A549 (cell line): ENCODE measurements around the gene ZBTB38. TPM values are rescaled to one million over a fixed set of nuclear protein-coding genes. Genes with fewer than 3 reads are reported as not detected.
A peak's percentile ranks its signal among the peaks of the same experiment; 100 is the strongest.

Experiments used
- ATAC-seq, 2 experiments: fragments of 200-7000 bp in 1 of 2; fragments of >200 bp in 1 of 2; cut with Nextera tagmentation in 1 of 2; cut with Tn5 transposase in 1 of 2; 3 replicates each; pipeline versions ENCODE4 v1.8.0 to v1.9.1; 2018 to 2020; ENCODE audit warnings: mild to moderate bottlenecking in 1 of 2, moderate library complexity in 1 of 2
- CTCF ChIA-PET: fragments of 300-600 bp; sonication (Branson Sonifier 250); formaldehyde crosslinking; extraction: SDS; loops from one replicate; lab custom pipeline; 2021; ENCODE audit warnings: antibody characterized with exemption, inconsistent platforms; lab: Yijun Ruan, JAX
- POLR2A ChIA-PET: fragments of 350-600 bp; formaldehyde crosslinking; extraction: SDS; loops from one replicate; lab custom pipeline; 2021; ENCODE audit warnings: antibody characterized with exemption, inconsistent platforms; lab: Yijun Ruan, JAX
- DNase-seq, 2 experiments: peaks; one replicate each; pipeline versions ENCODE4 v3.0.0 to v3.0.0-alpha.2; 2011 to 2016; ENCODE audit warnings: low read depth in 1 of 2, low spot score in 1 of 2
- FAIRE-seq: peaks from 2 replicates; lab custom pipeline; 2011; peaks lifted over from hg19 to GRCh38; lab: Jason Lieb, UNC
- H3K27ac ChIP-seq, 2 experiments: fragments of >200 bp; sonication (Bioruptor Twin); formaldehyde crosslinking; 3 replicates each; pipeline ENCODE4 v1.5.1; 2016 to 2017
- H3K4me1 ChIP-seq: fragments of >200 bp; sonication (Bioruptor Twin); formaldehyde crosslinking; 3 replicates; pipeline ENCODE4 v1.6.1; 2016
- H3K4me2 ChIP-seq: fragments of >200 bp; sonication (Bioruptor Twin); formaldehyde crosslinking; 3 replicates; pipeline ENCODE4 v1.6.1; 2016
- H3K4me3 ChIP-seq: fragments of >200 bp; sonication (Bioruptor Twin); formaldehyde crosslinking; 3 replicates; pipeline ENCODE4 v1.5.1; 2016
- H3K9me3 ChIP-seq: fragments of >200 bp; sonication (Bioruptor Twin); formaldehyde crosslinking; 3 replicates; pipeline ENCODE4 v1.6.1; 2016
- ATOH8 ChIP-seq: fragments of 250-450 bp; sonication (Bioruptor Pico); IDR thresholded peaks from 2 replicates; pipeline ENCODE4 v1.5.0; 2020; ENCODE audit warnings: low read depth, mild to moderate bottlenecking, moderate library complexity
- BHLHE40 ChIP-seq: IDR thresholded peaks from 2 replicates; pipeline ENCODE4 v1.6.1; 2012; ENCODE audit warnings: low read depth, low read length, inconsistent platforms
- CBX2 ChIP-seq: fragments of 200-600 bp; sonication (generic); IDR thresholded peaks from 2 replicates; pipeline ENCODE4 v1.6.1; 2016; ENCODE audit warnings: low read depth, mild to moderate bottlenecking, borderline replicate concordance
- CHD4 ChIP-seq: fragments of 200-600 bp; sonication (generic); IDR thresholded peaks from 2 replicates; pipeline ENCODE4 v1.6.1; 2016; ENCODE audit warnings: antibody characterized with exemption, mild to moderate bottlenecking, borderline replicate concordance
- EHMT2 ChIP-seq: fragments of 200-600 bp; sonication (generic); IDR thresholded peaks from 2 replicates; pipeline ENCODE4 v1.6.1; 2016; ENCODE audit warnings: antibody characterized with exemption, low read depth, mild to moderate bottlenecking, moderate library complexity
- ELK1 ChIP-seq: fragments of 150-350 bp; IDR thresholded peaks from 2 replicates; pipeline ENCODE4 v1.6.1; 2014; ENCODE audit warnings: low read depth, mild to moderate bottlenecking, low read length
- EP300 ChIP-seq, 2 experiments: fragments of >200 bp; sonication (Bioruptor Twin); formaldehyde crosslinking; IDR thresholded peaks; 2 replicates in 1 of 2; 3 replicates in 1 of 2; pipeline ENCODE4 v1.6.1; 2016 to 2017
- GATA3 ChIP-seq: IDR thresholded peaks from 2 replicates; pipeline ENCODE4 v1.6.1; 2012; ENCODE audit warnings: borderline replicate concordance
- HDAC2 ChIP-seq: fragments of 200-600 bp; sonication (generic); IDR thresholded peaks from 2 replicates; pipeline ENCODE4 v1.6.1; 2016
- HES2 ChIP-seq: fragments of >200 bp; sonication (Bioruptor Twin); formaldehyde crosslinking; IDR thresholded peaks from 2 replicates; pipeline ENCODE4 v1.6.1; 2016
- HOXB13 ChIP-seq: fragments of 250-450 bp; sonication (Bioruptor Pico); IDR thresholded peaks from 2 replicates; pipeline ENCODE4 v1.5.0; 2020; ENCODE audit warnings: low read depth, mild to moderate bottlenecking, moderate library complexity
- HOXB5 ChIP-seq: fragments of 250-450 bp; sonication (Bioruptor Pico); IDR thresholded peaks from 2 replicates; pipeline ENCODE4 v1.5.0; 2020; ENCODE audit warnings: mild to moderate bottlenecking, moderate library complexity
- KDM1A ChIP-seq: fragments of 200-600 bp; sonication (generic); IDR thresholded peaks from 2 replicates; pipeline ENCODE4 v1.6.1; 2016; ENCODE audit warnings: low read depth, mild to moderate bottlenecking
- KDM5A ChIP-seq: fragments of 200-600 bp; sonication (generic); IDR thresholded peaks from 2 replicates; pipeline ENCODE4 v1.6.1; 2016; ENCODE audit warnings: antibody characterized with exemption, mild to moderate bottlenecking
- MYC ChIP-seq: IDR thresholded peaks from 2 replicates; pipeline ENCODE4 v1.6.1; 2012; ENCODE audit warnings: mild to moderate bottlenecking, inconsistent platforms, low read length, improper control_type of control experiment, borderline replicate concordance
- NFE2L2 ChIP-seq: fragments of 150-350 bp; conservative IDR thresholded peaks from 2 replicates; pipeline ENCODE4 v1.6.1; 2014; ENCODE audit warnings: low read length
- NPAS2 ChIP-seq: fragments of 250-450 bp; sonication (Bioruptor Pico); IDR thresholded peaks from 2 replicates; pipeline ENCODE4 v1.8.0; 2022; ENCODE audit warnings: mild to moderate bottlenecking, moderate library complexity, borderline replicate concordance
- PHF8 ChIP-seq: fragments of 200-600 bp; sonication (generic); IDR thresholded peaks from 2 replicates; pipeline ENCODE4 v1.6.1; 2016; ENCODE audit warnings: low read depth, mild to moderate bottlenecking, antibody characterized with exemption, moderate library complexity, borderline replicate concordance
- RAD21 ChIP-seq, 2 experiments: fragments of >200 bp in 1 of 2; sonication (Bioruptor Twin) in 1 of 2; formaldehyde crosslinking in 1 of 2; IDR thresholded peaks in 1 of 2; conservative IDR thresholded peaks in 1 of 2; 2 replicates in 1 of 2; 3 replicates in 1 of 2; pipeline ENCODE4 v1.6.1; 2012 to 2018; ENCODE audit warnings: inconsistent platforms in 1 of 2
- RCOR1 ChIP-seq: fragments of 150-350 bp; IDR thresholded peaks from 2 replicates; pipeline ENCODE4 v1.6.1; 2014; ENCODE audit warnings: antibody characterized with exemption, low read length, low read depth
- SREBF2 ChIP-seq: fragments of 450-650 bp; IDR thresholded peaks from 2 replicates; pipeline ENCODE4 v1.6.1; 2014; ENCODE audit warnings: mild to moderate bottlenecking, moderate library complexity
- TFCP2L1 ChIP-seq: fragments of 250-450 bp; sonication (Bioruptor Pico); IDR thresholded peaks from 2 replicates; pipeline ENCODE4 v1.5.0; 2021; ENCODE audit warnings: mild to moderate bottlenecking
- USF2 ChIP-seq: fragments of 450-650 bp; IDR thresholded peaks from 2 replicates; pipeline ENCODE4 v1.6.1; 2014; ENCODE audit warnings: antibody characterized with exemption
- ZC3H11A ChIP-seq: fragments of 450-650 bp; IDR thresholded peaks from 2 replicates; pipeline ENCODE4 v1.6.1; 2014; ENCODE audit warnings: antibody characterized with exemption, mild to moderate bottlenecking
- ZNF302 ChIP-seq: fragments of 250-450 bp; sonication (Bioruptor Pico); IDR thresholded peaks from 2 replicates; pipeline ENCODE4 v1.9.0; 2021; ENCODE audit warnings: inconsistent platforms, mild to moderate bottlenecking, moderate library complexity
- WGBS: methylation state at CpG from one replicate; pipeline ENCODE4 v1.1.6; 2017; ENCODE audit errors: missing lambda C conversion rate; 5-methylcytosine and 5-hydroxymethylcytosine counted together
- polyA plus RNA-seq, 4 experiments: library from polyadenylated mRNA; depleted of rRNA in 3 of 4; stranded (reverse); fragments of >200 nt; fragmentation: RNase III in 1 of 4; extraction: RNeasy Plus Mini Kit Qiagen cat#74134 plus additional on column Dnase treatment in 1 of 4; gene quantifications; 2 replicates in 3 of 4; 3 replicates in 1 of 4; pipeline ENCODE4 v1.2.3, GENCODE V29; 2011 to 2017

The ZBTB38 gene
- polyA plus RNA-seq, 2 of the 4 experiments (the other 2 are of a cell fraction), result 72.0 to 110 TPM

- no peak for FAIRE-seq
- DNase-seq, result no peak
- 89% methylated on average over 14 of the region's 14 CpGs for WGBS
- ChIA-PET CTCF (interaction anchor here (0.6 to 2.2 kb wide), 8 partner anchors 8 to 76 kb away, joined by 3 to 8 read pairs (median 4); no protein-coding TSS in a partner anchor), POLR2A (no interaction called here)
- Histone ChIP-seq H3K9me3 (no peaks in the 10 kb centered on the region), H3K4me3 (no peak overlapping the region), H3K27ac (0 out of 6 replicates have a peak overlapping the region, but pooled peaks of 1 of the 2 experiments have one; percentile 44), H3K4me2 (no peak overlapping the region), H3K4me1 (peaks cover 50% of the 10 kb centered on the region)
- no peak for TF ChIP-seq HOXB13 (CRISPR knock-in tag)
- no peak for TF ChIP-seq TFCP2L1
- TF ChIP-seq HOXB5 (CRISPR knock-in tag), result no peak
- TF ChIP-seq SREBF2, result no peak
- no peak for TF ChIP-seq MYC
- TF ChIP-seq ZC3H11A, result no peak
- TF ChIP-seq ZNF302 (CRISPR knock-in tag), result no peak
- TF ChIP-seq NFE2L2, result no peak
- TF ChIP-seq ATOH8 (CRISPR knock-in tag), result no peak
- TF ChIP-seq BHLHE40, result no peak
- TF ChIP-seq HES2, result no peak
- no peak for ATAC-seq
Observed at GRCh38 chr3:141383555-141384129, 15.3 kb downstream of the ZBTB38 start.

- H3K4me1 ChIP-seq, result peaks cover 55% of the 10 kb centered on the region
- TF ChIP-seq KDM5A, result no peak
- no peak for TF ChIP-seq CHD4
- no peak for TF ChIP-seq BHLHE40
- TF ChIP-seq SREBF2, result no peak
- TF ChIP-seq RAD21 (conservative IDR thresholded peaks at IDR 0.05 in 1 of 2, IDR thresholded peaks at IDR 0.05 in 1 of 2), result no peak
- no peak for TF ChIP-seq EP300 (IDR thresholded peaks at IDR 0.05)
- no peak for TF ChIP-seq ELK1
- no peak for TF ChIP-seq EHMT2
- no peak for TF ChIP-seq ATOH8 (CRISPR knock-in tag)
- TF ChIP-seq MYC, result no peak
- no peak for TF ChIP-seq NPAS2 (CRISPR knock-in tag)
- DNase-seq (no peak), ATAC-seq (peak in 1 of 2 experiments; percentile 55; a peak in 2 of 6 replicates), FAIRE-seq (no peak)
- H3K9me3 ChIP-seq, result no peaks in the 10 kb centered on the region
- ChIA-PET CTCF (interaction anchor here (0.8 to 2.2 kb wide), 9 partner anchors 9 to 153 kb away, joined by 3 to 8 read pairs (median 4); partner anchors contain the start of gene PXYLP1), POLR2A (no interaction called here)
- no peak overlapping the region for H3K4me3 ChIP-seq
- H3K4me2 ChIP-seq, result no peak overlapping the region
- peak overlapping the region in 1 of 2 experiments; percentile 44; a peak in 2 of 6 replicates for H3K27ac ChIP-seq
- 67% methylated on average over 4 of the region's 4 CpGs for WGBS
Observed at GRCh38 chr3:141384157-141384556, 15.9 kb downstream of the ZBTB38 start.

- no peak overlapping the region for H3K4me2 ChIP-seq
- 0 out of 6 replicates have a peak, but pooled peaks of 1 of the 2 experiments have one; percentile 19 for ATAC-seq
- no peaks in the 10 kb centered on the region for H3K9me3 ChIP-seq
- H3K4me1 ChIP-seq, result peaks cover 57% of the 10 kb centered on the region
- WGBS, result 89% methylated on average over 5 of the region's 5 CpGs
- H3K4me3 ChIP-seq, result no peak overlapping the region
- POLR2A ChIA-PET, result no interaction called here
- peak overlapping the region in 1 of 2 experiments; percentile 44; a peak in 2 of 6 replicates for H3K27ac ChIP-seq
- CTCF ChIA-PET, result interaction anchor here (0.8 to 2.7 kb wide), 10 partner anchors 9 to 153 kb away, joined by 3 to 13 read pairs (median 4); partner anchors contain the start of gene PXYLP1
- no peak for FAIRE-seq
- DNase-seq, result no peak
- no peak for TF ChIP-seq HDAC2
- no peak for TF ChIP-seq ELK1
- TF ChIP-seq USF2, result no peak
- no peak for TF ChIP-seq KDM1A
- no peak for TF ChIP-seq CBX2
- TF ChIP-seq TFCP2L1, result no peak
- no peak for TF ChIP-seq PHF8
- no peak for TF ChIP-seq GATA3
- TF ChIP-seq RCOR1, result no peak
- no peak for TF ChIP-seq NPAS2 (CRISPR knock-in tag)
Observed at GRCh38 chr3:141384575-141384974, 16.3 kb downstream of the ZBTB38 start.
